Left hindlimb (tissue), 1 donor: Measurements from ENCODE around the gene ERMP1.

Experiments
- DNase-seq: peaks from one replicate; pipeline ENCODE4 v3.0.0-alpha.2; 2018

Gene ERMP1

DNA sequence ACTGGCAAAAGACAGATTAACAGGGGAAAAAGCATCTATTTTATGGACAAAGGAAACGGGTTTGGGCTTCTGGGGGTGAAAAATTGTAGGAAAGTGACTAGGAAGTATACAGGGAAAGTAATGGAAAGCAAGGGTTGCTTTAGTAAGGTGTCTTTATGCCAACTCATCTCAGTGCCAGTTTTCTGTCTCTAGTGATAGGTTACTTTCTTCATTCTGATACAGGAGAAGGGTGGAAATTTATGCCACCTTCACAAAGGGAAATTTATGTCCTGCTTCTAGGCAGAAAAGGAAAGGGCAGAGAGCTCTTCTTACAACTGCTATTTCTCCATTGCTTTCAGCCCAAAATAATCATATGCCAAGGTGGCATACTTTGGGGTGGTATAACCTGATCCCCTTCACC lies 20.1 kb upstream of the ERMP1 start:
- no peak for DNase-seq

DNA sequence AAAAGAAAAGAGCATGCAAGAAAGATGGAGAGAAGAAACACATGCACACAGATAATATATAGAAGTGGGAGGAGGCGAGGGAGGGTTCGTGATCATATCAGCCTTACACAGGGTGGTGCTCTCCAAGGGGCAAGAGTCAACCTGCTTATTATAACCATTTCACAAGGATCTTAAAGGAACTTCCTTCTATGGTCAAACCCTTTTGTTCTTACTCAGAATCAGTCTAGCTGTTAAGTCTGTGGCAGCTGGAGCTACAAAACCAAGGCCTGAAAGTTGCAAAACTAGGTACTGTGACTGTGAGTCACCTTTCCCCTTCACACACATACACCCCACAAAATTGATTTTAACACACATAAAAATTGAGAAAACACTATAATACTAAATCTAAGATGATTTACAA lies 18.5 kb upstream of the ERMP1 start:
- DNase-seq = no peak

DNA sequence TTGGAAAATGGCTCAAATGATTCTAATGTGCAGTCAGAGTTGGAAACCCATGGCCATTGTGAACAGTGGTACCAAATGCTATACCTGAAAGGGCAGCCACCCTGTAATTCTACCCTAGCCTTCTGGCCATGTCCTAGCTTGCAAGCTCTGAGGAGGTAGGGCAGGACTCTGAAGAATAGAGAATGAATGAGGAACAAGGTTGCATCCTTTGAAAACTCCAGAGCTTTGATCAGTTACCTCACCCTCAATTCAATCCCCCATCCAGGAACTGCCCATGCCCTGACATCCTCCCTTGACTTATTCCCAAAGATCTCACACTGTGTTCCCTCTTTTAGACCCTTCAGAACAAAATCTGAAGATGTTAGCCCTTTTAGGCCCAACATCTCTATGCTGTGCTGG lies 17.8 kb upstream of the ERMP1 start:
- no peak for DNase-seq

DNA sequence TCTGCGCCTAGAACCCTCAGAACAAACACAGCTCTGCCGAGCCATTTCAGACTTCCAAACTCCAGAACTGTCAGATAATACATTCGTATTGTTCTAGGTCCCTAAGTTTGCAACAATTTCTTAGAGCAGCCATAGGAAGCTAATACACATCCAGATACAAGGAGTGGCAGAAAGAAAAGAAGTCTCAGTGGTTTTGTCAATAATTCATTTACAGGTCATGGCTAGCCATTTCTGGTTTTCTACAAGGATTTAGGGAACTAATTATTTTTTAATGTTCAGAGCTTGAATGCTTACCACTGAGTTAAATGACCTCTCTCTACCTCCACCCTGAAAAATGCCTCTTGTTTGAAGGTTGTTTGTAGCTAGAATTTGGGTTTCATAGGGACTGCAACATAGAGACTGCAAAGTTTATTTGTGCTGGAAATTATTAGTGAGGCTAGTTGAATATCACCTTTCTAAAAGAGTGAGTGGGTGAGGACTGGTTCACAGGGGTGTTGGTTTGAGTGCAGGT lies 15.5 kb upstream of the ERMP1 start:
- DNase-seq = no peak

DNA sequence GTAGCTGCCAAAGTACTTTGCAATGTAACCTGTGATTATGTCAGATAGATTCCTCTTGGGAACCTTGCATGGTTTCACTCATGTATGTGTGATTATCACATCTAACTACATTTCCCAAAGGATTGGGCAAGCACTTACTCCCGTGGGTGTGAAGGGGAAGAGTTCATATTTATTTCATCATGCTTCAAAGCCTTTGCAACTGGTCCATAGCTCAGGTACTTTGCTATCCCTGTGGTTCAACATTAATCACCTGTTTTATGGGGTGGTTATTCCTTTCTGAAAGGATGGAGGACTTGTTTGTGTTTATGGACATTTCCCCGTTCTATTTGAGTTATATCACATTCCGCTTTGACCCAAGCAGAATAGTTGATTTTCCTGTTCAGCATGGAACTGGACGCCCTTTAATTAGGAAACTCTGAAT lies 13.6 kb upstream of the ERMP1 start:
- DNase-seq = no peak

DNA sequence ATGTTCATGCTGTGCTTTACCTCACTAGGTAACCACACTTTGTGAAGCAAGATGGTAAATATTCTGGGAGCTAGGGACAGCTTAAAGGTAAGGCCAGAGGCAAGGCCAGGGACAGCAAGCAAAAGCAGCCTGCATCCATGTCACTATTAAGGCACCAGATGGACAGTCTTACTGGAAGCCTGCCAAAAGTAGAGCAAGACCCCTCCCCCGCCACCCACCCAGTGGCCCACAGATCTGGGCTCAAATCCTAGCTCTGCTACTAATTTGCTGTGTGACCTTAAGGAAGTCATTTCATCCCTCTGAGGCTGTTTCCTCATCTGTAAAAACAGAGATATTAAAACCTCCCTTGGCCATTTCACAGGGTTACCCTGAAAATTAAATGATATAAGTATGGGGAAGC lies 13.2 kb upstream of the ERMP1 start:
- DNase-seq = no peak

DNA sequence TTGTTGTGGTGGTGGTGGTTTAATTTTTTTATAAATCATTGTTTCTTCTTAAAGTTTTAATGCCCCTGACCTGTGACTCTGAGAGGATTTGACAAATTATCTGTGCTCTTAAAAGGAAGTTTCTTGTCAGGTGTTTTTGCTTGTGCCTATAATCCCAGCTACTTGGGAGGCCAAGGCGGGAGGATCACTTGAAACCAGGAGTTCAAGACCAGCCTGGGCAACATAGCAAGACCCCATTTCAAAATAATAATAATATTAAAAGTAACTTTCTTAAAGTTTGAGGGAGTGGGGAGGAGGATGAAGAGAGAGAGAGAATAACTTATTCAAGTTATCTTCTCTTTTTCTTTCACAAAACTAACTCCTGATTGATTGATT lies 12.2 kb upstream of the ERMP1 start:
- DNase-seq = no peak

DNA sequence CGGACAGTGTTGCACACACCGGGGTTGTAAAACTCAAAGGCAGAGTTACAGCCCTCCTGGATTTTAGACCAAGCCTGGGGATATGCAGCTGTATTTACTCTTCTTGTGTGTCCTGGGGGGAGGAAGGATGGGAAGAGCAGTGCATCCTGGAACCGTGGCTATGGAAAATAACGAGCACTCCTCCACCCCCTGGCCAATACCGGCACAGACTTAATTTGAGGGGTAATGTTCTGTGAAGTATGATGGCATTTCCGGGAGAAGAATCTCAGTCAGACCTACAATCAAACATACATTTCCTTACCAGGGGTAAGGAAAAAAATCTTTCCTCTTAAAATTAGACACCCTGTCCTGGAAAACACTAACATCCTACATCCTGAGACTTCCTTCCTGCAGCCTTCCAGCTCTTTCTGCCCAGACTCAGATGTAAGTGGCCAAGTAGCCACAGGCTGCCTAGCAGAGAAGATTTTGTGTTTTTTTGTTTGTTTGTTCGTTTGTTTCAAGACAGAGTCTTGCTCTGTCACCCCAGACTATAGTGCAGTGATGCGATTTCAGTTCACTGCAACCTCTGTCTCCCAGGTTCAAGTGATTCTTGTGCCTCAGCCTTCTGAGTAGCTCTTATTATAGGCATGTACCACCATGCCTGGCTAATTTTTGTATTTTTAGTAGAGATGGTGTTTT lies 11.0 kb upstream of the ERMP1 start:
- DNase-seq = peak; percentile 47

DNA sequence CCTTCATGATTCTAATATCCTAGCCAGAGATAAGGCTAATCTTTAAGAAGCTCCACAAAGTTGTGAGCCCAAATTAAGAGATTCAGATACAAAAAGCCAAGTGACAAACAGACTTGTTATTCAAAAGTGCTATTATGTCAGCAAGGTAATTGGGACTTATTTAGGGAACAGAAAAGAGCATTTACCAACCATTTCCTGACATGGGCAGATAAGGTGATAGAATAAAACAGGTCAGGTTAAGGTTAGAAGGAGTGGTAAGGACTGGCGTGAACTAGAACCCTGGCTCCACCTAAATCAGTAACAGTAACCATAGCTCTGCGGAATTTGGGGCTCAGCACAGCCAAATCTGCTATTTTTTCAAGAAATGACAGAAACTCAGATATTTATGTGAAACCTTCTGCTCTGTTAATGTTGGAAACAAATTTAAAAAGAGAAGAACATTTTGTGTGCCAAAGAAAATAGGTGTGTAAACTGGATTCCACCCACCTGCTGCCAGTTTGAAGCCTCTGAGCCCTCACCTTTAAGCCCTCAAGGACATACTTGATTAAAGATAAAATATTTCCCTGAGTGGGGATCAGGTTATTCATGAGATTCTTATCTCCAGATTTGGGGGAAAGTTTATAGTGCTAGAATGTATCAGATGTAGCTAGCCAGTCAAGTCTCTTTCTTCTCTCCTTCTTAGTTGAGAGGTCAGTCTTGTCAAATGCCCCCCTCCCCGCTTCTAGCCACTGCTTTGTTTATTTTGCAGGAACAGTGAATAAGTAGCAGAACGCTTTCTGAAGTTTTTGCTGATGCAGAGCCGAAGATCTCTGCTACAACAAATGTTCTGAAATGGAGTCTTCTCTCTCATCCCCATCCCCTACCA lies 10.2 kb upstream of the ERMP1 start:
- no peak for DNase-seq

DNA sequence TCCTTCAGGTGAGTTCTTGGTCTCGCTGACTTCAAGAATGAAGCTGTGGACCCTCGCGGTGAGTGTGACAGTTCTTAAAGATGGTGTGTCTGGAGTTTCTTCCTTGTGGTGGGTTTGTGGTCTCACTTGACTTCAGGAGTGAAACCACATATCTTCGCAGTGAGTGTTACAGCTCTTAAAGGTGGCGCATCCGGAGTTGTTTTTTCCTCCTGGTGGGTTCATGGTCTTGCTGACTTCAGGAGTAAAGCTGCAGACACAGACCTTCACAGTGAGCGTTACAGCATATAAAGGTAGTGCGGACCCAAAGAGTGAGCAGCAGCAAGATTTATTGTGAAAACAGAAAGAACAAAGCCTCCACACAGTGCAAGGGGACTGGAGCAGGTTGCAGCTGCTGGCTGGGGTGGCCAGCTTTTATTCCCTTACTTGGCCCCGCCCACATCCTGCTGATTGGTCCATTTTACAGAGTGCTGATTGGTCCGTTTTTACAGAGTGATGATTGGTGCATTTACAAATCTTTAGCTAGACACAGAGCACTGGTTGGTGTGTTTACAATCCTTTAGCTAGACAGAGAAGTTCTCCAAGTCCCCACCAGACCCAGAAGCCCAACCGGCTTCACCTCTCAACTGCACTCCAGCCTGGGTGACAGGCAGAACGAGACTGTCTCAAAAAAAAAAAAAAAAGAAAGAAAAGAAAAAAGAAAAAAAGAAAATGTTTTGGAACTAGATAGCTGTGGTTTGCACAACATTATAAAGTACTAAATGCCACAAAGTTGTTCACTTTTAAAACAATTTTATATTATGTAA lies 9.1 kb upstream of the ERMP1 start:
- no peak for DNase-seq

DNA sequence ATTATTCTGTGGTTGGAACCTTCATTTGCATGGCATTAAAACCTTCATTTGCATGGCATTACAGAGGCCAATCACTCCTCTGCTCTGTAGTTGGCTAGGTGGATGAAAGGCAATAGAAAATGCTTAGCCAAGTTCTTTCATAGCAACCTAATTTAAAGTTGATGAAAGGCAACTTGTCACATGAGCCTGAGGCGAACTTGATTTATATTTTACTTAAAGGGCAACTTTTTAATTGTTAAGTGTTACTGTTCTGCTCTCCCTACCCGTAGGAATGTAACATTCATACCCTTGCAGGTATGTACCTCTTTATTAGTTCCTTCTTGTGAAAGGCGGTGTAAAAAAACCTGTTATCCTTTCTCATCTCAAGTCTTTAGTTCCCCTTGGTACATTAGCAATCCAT lies 7.9 kb upstream of the ERMP1 start:
- DNase-seq = no peak

DNA sequence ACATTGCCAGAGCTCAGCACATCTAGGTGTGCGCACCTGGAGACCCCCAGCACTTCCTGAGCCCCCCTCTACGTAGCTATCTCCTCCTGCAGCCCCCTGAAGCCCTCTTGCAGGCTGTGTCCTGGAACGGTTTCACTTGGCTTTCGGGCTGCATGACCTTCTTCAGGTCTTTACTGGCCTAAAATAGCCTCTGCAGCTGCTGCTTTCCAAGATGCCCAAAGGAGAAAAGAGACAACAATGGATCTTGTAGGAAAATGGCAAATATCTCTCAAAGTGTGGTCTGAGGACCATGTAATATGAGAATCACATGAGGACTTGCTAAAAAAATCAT lies 6.6 kb upstream of the ERMP1 start:
- DNase-seq = no peak

DNA sequence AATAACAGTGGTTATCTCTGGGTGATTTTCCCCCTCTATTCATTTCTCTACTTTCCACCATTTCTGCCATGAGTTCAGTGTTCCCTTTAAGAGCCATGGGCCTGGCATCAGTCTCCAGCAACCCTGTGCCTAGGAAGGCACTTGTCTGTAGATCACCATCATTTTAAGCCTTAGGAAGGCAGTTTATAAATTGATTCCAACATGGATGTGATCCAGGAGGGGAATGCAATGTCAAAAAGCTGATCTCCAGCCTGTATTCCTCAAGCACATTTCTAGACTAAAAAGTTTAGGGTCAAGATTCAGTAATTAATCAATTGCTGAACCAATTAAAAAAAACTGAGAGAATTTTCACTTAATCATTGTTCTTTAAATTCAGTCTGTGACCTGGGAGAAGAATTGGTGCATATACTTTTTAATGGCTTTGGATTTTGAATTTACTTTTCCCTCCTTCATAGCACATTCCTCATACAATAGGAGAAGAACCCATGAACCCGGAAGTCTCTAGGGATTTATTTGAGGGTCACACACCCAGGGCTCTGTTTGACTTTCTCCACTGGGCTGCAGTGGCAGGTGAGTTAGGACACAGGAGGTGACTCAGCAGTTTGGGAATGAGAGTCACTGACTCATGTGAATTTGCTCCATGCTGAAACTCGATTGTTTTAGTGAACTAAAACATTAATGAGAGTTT lies 6.1 kb upstream of the ERMP1 start:
- DNase-seq = no peak

DNA sequence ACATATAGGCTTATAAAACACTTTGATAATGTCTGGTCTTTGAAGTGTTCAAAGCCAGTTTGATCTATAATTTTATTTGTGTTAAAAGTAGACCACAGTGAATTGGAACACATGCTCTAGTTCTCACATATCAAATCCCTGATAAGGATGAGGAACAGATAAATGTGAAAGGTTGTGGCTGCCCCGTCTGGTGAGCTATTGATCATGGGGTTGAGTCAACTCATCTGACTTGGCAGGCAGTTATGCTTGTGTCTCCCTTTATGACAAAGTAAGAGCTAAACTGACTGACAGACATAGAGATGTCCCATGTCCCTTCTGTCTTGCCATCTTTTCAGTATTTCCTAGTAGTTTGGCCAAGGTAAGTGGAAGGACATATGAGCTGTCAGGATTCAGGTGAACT lies 2.9 kb upstream of the ERMP1 start:
- DNase-seq = no peak

DNA sequence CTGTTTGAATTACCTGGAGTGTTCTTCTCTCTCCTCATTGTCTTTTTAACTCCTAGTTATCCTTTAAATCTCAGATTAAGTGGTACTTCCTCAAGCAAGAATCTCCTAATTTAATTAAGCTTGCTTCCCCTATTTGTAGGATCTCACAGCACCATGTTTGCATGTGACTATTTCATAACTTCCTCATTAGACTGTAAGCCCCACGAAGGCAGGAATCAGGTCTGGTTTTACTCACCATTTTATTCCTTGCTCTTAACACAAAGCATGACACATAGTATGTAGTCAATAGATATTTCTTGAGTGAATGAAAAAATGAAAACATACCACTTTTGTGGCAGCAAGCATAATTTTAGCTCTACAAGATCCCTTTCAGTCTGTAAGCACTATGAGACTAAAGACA lies 1.3 kb upstream of the ERMP1 start:
- DNase-seq = no peak

DNA sequence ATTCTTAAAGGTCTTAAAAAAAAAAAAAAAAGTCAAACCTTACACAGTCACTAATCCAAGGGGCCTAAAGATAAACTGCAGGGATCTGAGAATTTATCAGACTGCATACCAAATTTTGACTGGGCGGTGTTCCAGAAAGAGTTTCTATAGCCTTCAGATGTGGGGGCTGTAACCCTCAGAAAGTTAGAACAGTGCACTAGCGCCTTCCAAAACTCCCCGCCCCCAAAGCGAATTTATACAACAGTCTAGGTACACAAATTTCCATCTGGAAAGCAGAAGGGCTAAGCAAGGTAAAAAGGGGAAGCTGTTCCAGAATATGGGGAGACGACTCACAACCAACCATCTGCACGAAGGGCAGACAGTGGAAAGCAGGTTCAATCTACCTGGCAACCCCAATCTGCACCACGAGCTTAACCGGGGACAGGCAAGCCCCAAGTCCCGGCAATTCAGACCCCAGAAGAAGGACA lies 813 bp downstream of the ERMP1 start:
- no peak for DNase-seq

DNA sequence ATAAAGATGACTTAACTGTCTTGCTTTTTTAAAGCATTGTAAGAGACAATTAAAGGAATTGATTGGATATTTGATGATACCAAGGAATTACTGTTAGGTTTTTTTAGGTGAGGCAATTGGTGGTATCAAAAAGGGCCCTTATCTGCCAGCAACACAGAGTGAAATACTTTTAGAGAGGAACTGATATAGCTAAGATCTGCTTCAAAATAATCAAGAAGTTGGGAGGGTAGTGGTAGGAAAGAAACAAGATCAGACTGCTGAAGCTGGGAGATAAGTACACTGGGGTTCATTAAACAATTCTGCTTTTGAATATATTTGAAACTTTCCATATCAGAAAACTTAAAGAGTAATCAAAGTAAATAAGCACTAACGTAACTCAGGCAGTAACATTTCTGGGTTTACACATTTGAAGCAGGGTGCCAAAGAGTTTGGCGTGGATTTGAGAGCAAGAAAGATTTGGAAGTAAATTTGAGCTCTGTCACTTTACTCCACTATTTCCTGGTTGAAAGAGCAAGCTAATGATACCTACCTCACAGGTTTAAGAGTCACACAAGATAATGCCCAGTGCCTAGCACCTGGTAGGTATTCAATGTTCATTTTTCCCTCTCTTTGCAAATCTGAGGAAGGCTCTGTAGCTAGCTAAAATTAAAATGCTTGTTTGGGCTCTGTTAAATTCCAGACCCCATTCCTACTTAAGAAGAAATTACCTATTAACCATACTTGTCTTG lies 6.9 kb downstream of the ERMP1 start:
- DNase-seq = no peak

DNA sequence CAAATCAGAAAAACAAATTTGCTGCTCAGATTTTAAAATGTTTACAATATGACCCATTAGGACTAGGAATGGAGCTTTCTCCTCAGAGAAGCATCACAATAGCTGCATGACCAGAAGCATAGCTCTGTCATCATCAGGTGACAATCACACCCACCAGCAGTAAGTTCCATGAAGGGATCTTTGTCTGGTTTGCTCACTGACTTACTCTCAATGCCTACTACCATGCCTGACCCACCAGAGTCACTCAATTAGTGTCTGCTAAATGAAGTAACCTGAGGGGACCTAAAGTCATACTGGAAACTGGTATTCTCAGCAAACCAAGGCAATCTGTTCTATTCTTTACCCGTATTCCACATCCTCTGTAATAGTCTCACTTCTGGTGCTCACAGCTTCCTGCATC lies 7.7 kb downstream of the ERMP1 start:
- no peak for DNase-seq

DNA sequence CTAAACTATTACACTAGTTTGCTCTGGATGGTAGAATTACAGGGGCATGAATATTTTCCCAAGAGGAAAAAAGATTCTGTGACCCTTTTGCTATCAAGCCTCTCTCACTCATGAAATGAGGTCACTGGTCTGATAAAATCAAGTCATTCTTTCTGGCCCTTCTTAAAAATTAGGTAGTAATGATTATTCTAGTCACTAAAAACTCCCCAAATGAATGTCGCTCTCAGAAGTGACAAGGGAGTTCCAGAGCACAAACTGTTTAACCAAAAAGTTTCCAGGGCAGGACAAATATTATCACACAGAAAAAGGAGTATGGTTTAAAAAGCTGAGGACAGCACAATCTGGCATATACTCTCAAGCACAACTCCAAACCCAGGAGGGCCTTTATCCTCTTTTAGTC lies 12.5 kb downstream of the ERMP1 start:
- DNase-seq = no peak

DNA sequence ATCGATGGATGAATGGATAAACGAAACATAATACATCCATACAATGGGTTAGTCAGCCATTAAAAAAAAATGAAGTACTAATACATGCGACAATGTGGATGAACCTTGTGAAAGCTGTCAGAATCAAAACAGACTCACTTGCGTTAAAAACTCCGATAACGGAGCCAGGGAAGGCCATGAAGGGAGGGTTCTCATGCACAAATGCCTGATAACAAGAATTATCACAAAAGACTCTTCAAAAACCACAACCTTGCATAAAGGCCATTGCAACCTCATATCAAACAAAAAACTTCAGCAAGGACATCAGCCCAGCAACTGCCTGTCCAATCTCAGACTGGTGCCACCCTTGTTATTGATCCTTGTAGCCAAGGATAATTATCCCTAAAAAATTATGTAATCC lies 13.7 kb downstream of the ERMP1 start:
- no peak for DNase-seq

DNA sequence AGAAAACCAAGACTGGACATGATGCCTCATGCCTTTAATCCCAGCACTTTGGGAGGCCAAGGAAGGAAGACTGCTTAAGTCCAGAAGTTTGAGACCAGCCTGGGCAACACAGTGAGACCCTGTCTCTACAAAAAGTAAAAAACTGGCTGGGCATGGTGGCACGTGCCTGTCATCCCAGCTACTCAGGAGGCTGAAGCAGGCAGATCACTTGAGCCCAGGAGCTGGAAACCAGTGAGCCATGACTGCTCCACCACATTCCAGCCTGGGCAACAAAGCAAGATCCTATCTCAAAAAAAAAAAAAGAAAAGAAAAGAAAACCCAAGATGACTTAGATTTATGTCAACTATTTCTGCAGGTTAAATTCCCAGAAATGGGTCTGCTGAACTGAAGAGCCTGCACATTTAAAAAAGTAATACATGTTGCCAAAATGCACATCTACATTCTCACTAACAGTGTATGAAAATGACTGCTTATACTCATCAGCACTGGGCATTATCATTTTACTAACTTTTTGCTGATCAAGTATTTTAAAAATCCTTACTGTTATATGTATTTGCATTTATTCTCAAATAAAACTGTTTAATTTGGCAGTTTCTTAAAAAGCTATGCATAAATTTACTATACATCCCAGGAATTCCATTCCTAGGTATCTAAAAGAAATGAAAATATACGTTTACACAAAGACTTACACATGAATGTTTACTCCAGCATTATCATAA lies 14.3 kb downstream of the ERMP1 start:
- no peak for DNase-seq

DNA sequence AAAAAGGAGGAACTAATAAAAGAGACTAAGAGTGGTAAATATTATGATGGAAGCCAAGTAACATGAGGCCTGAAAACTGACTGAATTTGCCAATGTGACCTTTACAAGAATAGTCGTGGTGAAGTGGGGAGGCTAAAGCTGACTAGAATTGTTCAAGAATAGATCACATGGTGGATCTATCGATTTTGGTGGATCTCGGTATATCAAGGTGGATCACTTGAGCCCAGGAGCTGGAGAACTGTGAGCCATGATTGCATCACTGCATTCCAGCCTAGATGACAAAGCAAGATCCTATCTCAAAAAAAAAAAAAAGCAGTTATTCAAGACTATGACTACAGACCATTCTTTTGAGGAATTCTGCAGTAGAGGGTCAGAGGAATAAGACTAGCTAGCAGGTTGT lies 15.1 kb downstream of the ERMP1 start:
- DNase-seq = no peak
